HG03280 (cell line): ENCODE results near the gene SRGAP3.

Source experiments
- ATAC-seq: cut with Tn5 transposase; IDR thresholded peaks from one replicate; pipeline ENCODE4 v1.9.1; 2021; ENCODE audit warnings: mild to moderate bottlenecking, moderate library complexity; ENCODE audit not compliant: unreplicated experiment

Gene SRGAP3

GRCh38 chr3:9229325-9229724 lies 20.1 kb downstream of the SRGAP3 start:
- no peak for ATAC-seq

GRCh38 chr3:9226326-9226725 lies 23.1 kb downstream of the SRGAP3 start:
- ATAC-seq, result no peak

GRCh38 chr3:9225268-9225667 lies 24.2 kb downstream of the SRGAP3 start:
- ATAC-seq, result no peak

- ATAC-seq, result peak; percentile 90
These were observed 25.0 kb downstream of the SRGAP3 start for GRCh38 chr3:9224490-9224889.

- ATAC-seq, result no peak
These were observed 25.8 kb downstream of the SRGAP3 start for GRCh38 chr3:9223672-9224071.

GRCh38 chr3:9222956-9223639 lies 26.3 kb downstream of the SRGAP3 start:
- ATAC-seq, result no peak

GRCh38 chr3:9222049-9222448 lies 27.4 kb downstream of the SRGAP3 start:
- ATAC-seq, result no peak

GRCh38 chr3:9218514-9218846 lies 31.0 kb downstream of the SRGAP3 start:
- no peak for ATAC-seq

- ATAC-seq, result no peak
These were observed 31.5 kb downstream of the SRGAP3 start for GRCh38 chr3:9217784-9218513.

GRCh38 chr3:9216736-9217135 lies 32.7 kb downstream of the SRGAP3 start:
- no peak for ATAC-seq

GRCh38 chr3:9214599-9214998 lies 34.8 kb downstream of the SRGAP3 start:
- no peak for ATAC-seq

- no peak for ATAC-seq
These were observed 35.3 kb downstream of the SRGAP3 start for GRCh38 chr3:9214185-9214584.

GRCh38 chr3:9213019-9213634 lies 36.3 kb downstream of the SRGAP3 start:
- ATAC-seq, result no peak

GRCh38 chr3:9211155-9211950 lies 38.1 kb downstream of the SRGAP3 start:
- no peak for ATAC-seq

- no peak for ATAC-seq
These were observed 39.7 kb downstream of the SRGAP3 start for GRCh38 chr3:9209777-9210176.

- ATAC-seq, result no peak
These were observed 40.8 kb downstream of the SRGAP3 start for GRCh38 chr3:9208605-9209152.

GRCh38 chr3:9207116-9207763 lies 42.2 kb downstream of the SRGAP3 start:
- no peak for ATAC-seq

- no peak for ATAC-seq
These were observed 43.2 kb downstream of the SRGAP3 start for GRCh38 chr3:9206287-9206686.

- ATAC-seq, result no peak
These were observed 43.9 kb downstream of the SRGAP3 start for GRCh38 chr3:9205345-9206143.
